PC-3 (cell line): Measurements from ENCODE around the gene CRY1. TPM values are rescaled to one million over a fixed set of nuclear protein-coding genes. Genes with fewer than 3 reads are reported as not detected.

Experiments
- ATAC-seq: fragments of 200-7000 bp; cut with Tn5 transposase; 2 replicates; pipeline ENCODE4 v1.9.1; 2020; ENCODE audit warnings: mild to moderate bottlenecking, moderate library complexity
- BruUV-seq: library from RNA; stranded (reverse); fragments of 400-500 nt; replicated peaks from 2 replicates; lab custom pipeline; 2021; lab: Mats Ljungman, UMichigan
- CTCF ChIA-PET: fragments of 300-600 bp; sonication (Branson Sonifier 250); formaldehyde crosslinking; loops from one replicate; lab custom pipeline; 2022; ENCODE audit warnings: antibody characterized with exemption; lab: Charles Lee
- POLR2A ChIA-PET: fragments of 300-600 bp; sonication (Branson Sonifier 250); formaldehyde crosslinking; loops from one replicate; lab custom pipeline; 2022; ENCODE audit warnings: antibody characterized with exemption; ENCODE audit not compliant: unreplicated experiment; lab: Charles Lee
- DNase-seq: peaks from one replicate; pipeline ENCODE4 v3.0.0-alpha.2; 2015
- H2AFZ ChIP-seq: fragments of 300-600 bp; sonication (generic); 2 replicates; pipeline ENCODE4 v1.6.0; 2016; ENCODE audit warnings: antibody characterized with exemption, low read length
- H3F3A ChIP-seq: fragments of 300-600 bp; sonication (generic); one replicate; pipeline ENCODE4 v1.6.0; 2017; ENCODE audit warnings: antibody characterized with exemption, low read length, control low read depth, mild to moderate bottlenecking; ENCODE audit not compliant: unreplicated experiment
- H3K27ac ChIP-seq: fragments of 300-600 bp; sonication (generic); 2 replicates; pipeline ENCODE4 v1.5.1; 2016; ENCODE audit warnings: mild to moderate bottlenecking, low read length
- H3K27me3 ChIP-seq: fragments of 300-600 bp; sonication (generic); 2 replicates; pipeline ENCODE4 v1.6.1; 2016; ENCODE audit warnings: low read length, mixed read lengths
- H3K36me3 ChIP-seq: fragments of 300-600 bp; sonication (generic); 2 replicates; pipeline ENCODE4 v1.6.1; 2016; ENCODE audit warnings: low read depth, mixed run types, low read length, mixed read lengths
- H3K4me1 ChIP-seq: fragments of 300-600 bp; sonication (generic); 2 replicates; pipeline ENCODE4 v1.5.1; 2016; ENCODE audit warnings: low read length; ENCODE audit not compliant: insufficient read depth
- H3K4me2 ChIP-seq: fragments of 300-600 bp; sonication (generic); 2 replicates; pipeline ENCODE4 v1.6.0; 2016; ENCODE audit warnings: low read length
- H3K4me3 ChIP-seq: fragments of 300-600 bp; sonication (generic); 2 replicates; pipeline ENCODE4 v1.5.1; 2016; ENCODE audit warnings: mild to moderate bottlenecking, low read length, mixed read lengths
- H3K79me2 ChIP-seq: fragments of 300-600 bp; sonication (generic); 2 replicates; pipeline ENCODE4 v1.6.1; 2017; ENCODE audit warnings: low read length, mixed read lengths
- H3K9ac ChIP-seq: fragments of 300-600 bp; sonication (generic); 2 replicates; pipeline ENCODE4 v1.6.0; 2016; ENCODE audit warnings: mild to moderate bottlenecking, low read length
- H3K9me2 ChIP-seq: fragments of 300-600 bp; sonication (generic); replicated peaks from 2 replicates; pipeline ENCODE4 v1.6.1; 2016; ENCODE audit warnings: mixed run types, low read length, mixed read lengths
- H3K9me3 ChIP-seq: fragments of 300-600 bp; sonication (generic); 2 replicates; pipeline ENCODE4 v1.6.1; 2016; ENCODE audit warnings: low read length, mixed read lengths
- H4K20me1 ChIP-seq: fragments of 300-600 bp; sonication (generic); 2 replicates; pipeline ENCODE4 v1.6.1; 2016; ENCODE audit warnings: low read length, mixed read lengths
- EZH2 ChIP-seq: fragments of 300-600 bp; sonication (generic); IDR thresholded peaks from one replicate; pipeline ENCODE4 v1.6.1; 2017; ENCODE audit warnings: antibody characterized with exemption, mild to moderate bottlenecking, low read length; ENCODE audit not compliant: unreplicated experiment
- EZH2phosphoT487 ChIP-seq: fragments of 300-600 bp; sonication (generic); IDR thresholded peaks from 2 replicates; pipeline ENCODE4 v1.6.1; 2018; ENCODE audit warnings: mild to moderate bottlenecking, antibody characterized with exemption, low read length, borderline replicate concordance
- intact Hi-C: fragments of 100-400 bp; cut with micrococcal nuclease; formaldehyde crosslinking; loops from 2 replicates; pipeline ENCODE4 v1.9.0; 2023
- total RNA-seq: library from RNA; depleted of rRNA; stranded (reverse); fragments of >200 nt; gene quantifications from 2 replicates; pipeline ENCODE4 v1.2.3, GENCODE V29; 2014
- TF ChIP-seq, protein P1 (sequence below): fragments of 300-600 bp; sonication (generic); conservative IDR thresholded peaks from 2 replicates; pipeline ENCODE4 v1.5.1; 2017; ENCODE audit warnings: antibody characterized with exemption, low read depth, mild to moderate bottlenecking, low read length

Gene CRY1
- total RNA-seq, 1 experiment from 2014 or later: 32.0 TPM

DNA sequence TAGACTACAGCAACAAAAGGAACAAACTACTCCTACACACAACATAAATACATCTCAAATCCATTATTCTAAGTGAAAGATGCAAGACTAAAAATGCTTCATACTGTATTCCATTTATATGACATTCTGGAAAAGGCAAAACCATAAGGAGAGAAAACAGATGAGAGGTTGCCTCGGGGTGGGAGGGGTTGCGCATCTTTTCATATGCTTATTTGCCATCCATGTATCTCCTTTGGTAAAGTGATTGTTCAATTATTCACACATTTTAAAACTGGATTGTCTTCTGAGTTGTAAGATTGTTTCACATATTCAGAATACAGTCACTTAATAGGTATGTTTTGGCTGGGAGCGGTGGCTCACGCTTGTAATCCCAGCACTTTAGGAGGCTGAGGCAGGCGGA is 142.8 kb downstream of the CRY1 start:
- POLR2A ChIA-PET: no interaction called here
- H3K4me3 ChIP-seq: no peak overlapping the region
- peaks cover 13% of the 10 kb centered on the region for H3K4me1 ChIP-seq
- ATAC-seq: no peak
- no peak for DNase-seq
- H3K79me2 ChIP-seq: no peaks in the 10 kb centered on the region
- H3K36me3 ChIP-seq: no peaks in the 10 kb centered on the region
- TF ChIP-seq, protein P1, sequence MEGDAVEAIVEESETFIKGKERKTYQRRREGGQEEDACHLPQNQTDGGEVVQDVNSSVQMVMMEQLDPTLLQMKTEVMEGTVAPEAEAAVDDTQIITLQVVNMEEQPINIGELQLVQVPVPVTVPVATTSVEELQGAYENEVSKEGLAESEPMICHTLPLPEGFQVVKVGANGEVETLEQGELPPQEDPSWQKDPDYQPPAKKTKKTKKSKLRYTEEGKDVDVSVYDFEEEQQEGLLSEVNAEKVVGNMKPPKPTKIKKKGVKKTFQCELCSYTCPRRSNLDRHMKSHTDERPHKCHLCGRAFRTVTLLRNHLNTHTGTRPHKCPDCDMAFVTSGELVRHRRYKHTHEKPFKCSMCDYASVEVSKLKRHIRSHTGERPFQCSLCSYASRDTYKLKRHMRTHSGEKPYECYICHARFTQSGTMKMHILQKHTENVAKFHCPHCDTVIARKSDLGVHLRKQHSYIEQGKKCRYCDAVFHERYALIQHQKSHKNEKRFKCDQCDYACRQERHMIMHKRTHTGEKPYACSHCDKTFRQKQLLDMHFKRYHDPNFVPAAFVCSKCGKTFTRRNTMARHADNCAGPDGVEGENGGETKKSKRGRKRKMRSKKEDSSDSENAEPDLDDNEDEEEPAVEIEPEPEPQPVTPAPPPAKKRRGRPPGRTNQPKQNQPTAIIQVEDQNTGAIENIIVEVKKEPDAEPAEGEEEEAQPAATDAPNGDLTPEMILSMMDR: no peak
- no peak for TF ChIP-seq EZH2phosphoT487
- no peak for TF ChIP-seq EZH2
- CTCF ChIA-PET: no interaction called here
- H3K9ac ChIP-seq: no peak overlapping the region
- H3K4me2 ChIP-seq: no peak overlapping the region
- H3K9me2 ChIP-seq: no peaks in the 10 kb centered on the region
- H2AFZ ChIP-seq: no peak overlapping the region
- BruUV-seq: no TSS peak
- no peak overlapping the region for H3K27ac ChIP-seq
- peaks cover 5% of the 10 kb centered on the region for H3F3A ChIP-seq
- H3K27me3 ChIP-seq: no peaks in the 10 kb centered on the region
- no peaks in the 10 kb centered on the region for H4K20me1 ChIP-seq
- intact Hi-C loops: no loop called here
- H3K9me3 ChIP-seq: peaks cover under 1% of the 10 kb centered on the region; the same call in 1 of the 2 replicates

DNA sequence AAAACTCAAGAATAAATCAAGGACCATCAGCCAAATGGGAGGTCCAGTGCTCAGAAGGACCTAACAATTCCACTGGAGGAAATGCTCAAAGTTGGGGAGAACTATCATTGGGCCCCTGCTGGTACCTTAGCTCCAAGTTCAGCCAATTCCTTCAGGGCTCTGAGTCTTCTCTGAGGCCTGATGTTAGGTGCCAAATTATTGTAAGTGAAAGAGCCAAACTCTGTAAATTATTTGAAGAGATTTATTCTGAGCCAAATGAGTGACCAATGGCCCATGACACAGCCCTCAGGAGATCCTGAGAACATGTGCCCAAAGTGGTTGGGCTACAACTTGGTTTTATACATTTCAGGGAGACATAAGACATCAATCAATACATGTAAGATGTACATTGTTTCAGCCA is 145.9 kb downstream of the CRY1 start:
- Histone ChIP-seq H3K9me3 (peaks cover 10% of the 10 kb centered on the region; the same call in 1 of the 2 replicates), H4K20me1 (no peaks in the 10 kb centered on the region), H3K9me2 (no peaks in the 10 kb centered on the region), H3K27ac (no peak overlapping the region), H3K9ac (no peak overlapping the region), H2AFZ (no peak overlapping the region), H3K79me2 (no peaks in the 10 kb centered on the region), H3K4me1 (no peaks in the 10 kb centered on the region), H3F3A (no peaks in the 10 kb centered on the region), H3K4me2 (no peak overlapping the region), H3K36me3 (no peaks in the 10 kb centered on the region), H3K4me3 (no peak overlapping the region), H3K27me3 (no peaks in the 10 kb centered on the region)
- TF ChIP-seq EZH2 (no peak), EZH2phosphoT487 (no peak)
- TF ChIP-seq, protein P1: no peak
- DNase-seq (no peak), ATAC-seq (no peak)
- intact Hi-C loops: no loop called here
- no TSS peak for BruUV-seq
- ChIA-PET CTCF (no interaction called here), POLR2A (no interaction called here)

GRCh38 chr12:106945261-106945851 is 148.0 kb downstream of the CRY1 start:
- Histone ChIP-seq H2AFZ (no peak overlapping the region), H3K9me2 (no peaks in the 10 kb centered on the region), H3K27me3 (no peaks in the 10 kb centered on the region), H3F3A (no peaks in the 10 kb centered on the region), H3K4me3 (no peak overlapping the region), H3K4me2 (no peak overlapping the region), H3K9ac (no peak overlapping the region), H3K9me3 (peaks cover 10% of the 10 kb centered on the region; the same call in 1 of the 2 replicates), H4K20me1 (no peaks in the 10 kb centered on the region), H3K4me1 (no peaks in the 10 kb centered on the region), H3K79me2 (no peaks in the 10 kb centered on the region), H3K36me3 (no peaks in the 10 kb centered on the region), H3K27ac (no peak overlapping the region)
- intact Hi-C loops: no loop called here
- ChIA-PET POLR2A (no interaction called here), CTCF (no interaction called here)
- TF ChIP-seq EZH2phosphoT487: no peak
- TF ChIP-seq, protein P1: no peak
- TF ChIP-seq EZH2: no peak
- DNase-seq (no peak), ATAC-seq (no peak)
- no TSS peak for BruUV-seq
